Neural progenitor cell (in vitro differentiated cells): ENCODE measurements around the gene MCCC1.

ENCODE experiments used
- CTCF ChIP-seq: fragments of 200-600 bp; sonication (generic); IDR thresholded peaks from 2 replicates; pipeline ENCODE4 v1.5.1; 2017; ENCODE audit warnings: antibody characterized with exemption, mild to moderate bottlenecking
- EZH2 ChIP-seq: fragments of 200-600 bp; sonication (generic); IDR thresholded peaks from 2 replicates; pipeline ENCODE4 v1.6.1; 2017; ENCODE audit warnings: antibody characterized with exemption, mild to moderate bottlenecking, moderate library complexity
- EZH2phosphoT487 ChIP-seq: fragments of 200-600 bp; sonication (generic); IDR thresholded peaks from 2 replicates; pipeline ENCODE4 v1.6.1; 2017; ENCODE audit warnings: antibody characterized with exemption

GRCh38 chr3:182989566-182989965, 109.7 kb downstream of the MCCC1 start:
- TF ChIP-seq CTCF (no peak), EZH2 (no peak), EZH2phosphoT487 (no peak)
